HG03565 (cell line): ENCODE measurements around the gene MPZ.
"Not testable (repeated sequence)": the region's sequence is repeated elsewhere in the genome, so short reads cannot be mapped to it uniquely, and the experiment has no call there.

ENCODE experiments used
- ATAC-seq: cut with Tn5 transposase; IDR thresholded peaks from one replicate; pipeline ENCODE4 v1.9.1; 2021; ENCODE audit warnings: mild to moderate bottlenecking, moderate library complexity; ENCODE audit not compliant: unreplicated experiment

Gene MPZ

DNA sequence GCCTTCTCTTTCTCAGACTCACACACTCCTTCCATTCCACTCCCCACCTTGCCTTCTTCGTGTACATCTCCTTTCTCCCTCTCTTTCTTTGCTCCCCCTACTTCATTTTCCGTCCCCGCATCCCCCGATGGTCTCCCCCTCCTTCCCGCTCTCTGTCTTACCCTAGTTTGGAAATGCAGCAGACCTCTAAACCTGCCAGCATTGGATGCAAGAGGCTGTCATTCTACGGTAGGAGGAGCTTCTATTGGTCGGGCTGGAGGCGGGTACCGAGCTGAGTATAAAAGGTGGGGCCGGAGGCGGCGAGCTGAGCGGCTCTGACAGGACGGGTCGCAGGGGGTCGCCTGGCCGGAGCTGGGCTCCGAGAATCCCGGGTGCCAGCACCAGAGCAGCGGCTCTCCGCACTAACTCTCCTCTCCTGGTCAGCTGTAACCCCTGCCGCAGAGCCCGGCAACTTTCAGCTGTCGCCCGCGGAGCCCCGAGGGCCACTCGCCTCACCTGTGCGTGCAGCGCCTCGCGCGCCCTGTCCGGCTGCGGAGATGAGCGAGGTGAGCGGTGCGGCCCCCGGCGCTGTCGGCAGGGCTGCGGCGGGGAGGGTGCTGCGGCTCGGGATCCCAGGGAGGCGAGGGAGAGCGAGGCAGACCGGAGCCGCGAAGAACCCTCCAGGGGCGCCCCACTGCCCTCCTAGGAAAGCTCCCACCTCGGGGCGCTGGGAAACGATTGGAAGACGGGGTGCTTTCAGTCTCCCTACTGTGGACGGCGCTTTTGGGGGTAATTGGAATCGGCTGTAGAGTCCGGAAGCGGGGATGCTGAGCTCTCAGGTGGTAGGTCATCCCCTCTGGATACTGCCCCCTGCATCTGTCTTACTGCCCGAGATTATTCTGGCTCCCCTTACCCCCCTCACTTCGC lies 51.1 kb downstream of the MPZ start, which contains the start of gene PCP4L1:
TSS of gene PCP4L1 (plus strand) at position 307 of the 906 bp plus-strand sequence. CDS start at position 537, 230 bp downstream.
- ATAC-seq = no peak

DNA sequence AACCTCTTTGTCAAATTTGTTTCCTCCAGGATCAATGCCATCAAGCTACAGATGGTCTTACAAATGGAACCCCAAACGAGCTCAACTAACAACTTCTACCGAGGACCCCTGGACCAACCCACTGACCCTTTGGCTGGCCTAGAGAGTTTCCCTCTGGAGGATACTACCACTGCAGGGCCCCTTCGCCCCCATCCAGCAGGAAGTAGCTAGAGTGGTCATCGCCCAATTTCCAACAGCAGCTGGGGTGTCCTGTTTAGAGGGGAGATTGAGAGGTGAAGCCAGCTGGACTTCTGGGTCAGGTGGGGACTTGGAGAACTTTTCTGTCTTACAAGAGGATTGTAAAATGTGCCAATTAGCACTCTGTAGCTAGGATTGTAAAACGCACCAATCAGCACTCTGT lies 52.7 kb downstream of the MPZ start:
- ATAC-seq = not testable (repeated sequence)

GRCh38 chr1:161255955-161256520 lies 53.7 kb downstream of the MPZ start:
- not testable (repeated sequence) for ATAC-seq

GRCh38 chr1:161255302-161255701 lies 54.5 kb downstream of the MPZ start:
- not testable (repeated sequence) for ATAC-seq
